GM06990 (cell line): Measurements from ENCODE around the gene ABR.

Experiments
- DNase-seq: peaks from one replicate; pipeline ENCODE4 v3.0.0-alpha.2; 2011; ENCODE audit not compliant: insufficient read length; ENCODE audit errors: extremely low read depth
- H3K27me3 ChIP-seq: replicated peaks from 2 replicates; pipeline ENCODE4 v1.6.0; 2011; ENCODE audit warnings: low read length; ENCODE audit not compliant: control insufficient read depth, insufficient read depth
- H3K36me3 ChIP-seq: 2 replicates; pipeline ENCODE4 v1.5.1; 2011; ENCODE audit warnings: low read length; ENCODE audit not compliant: control insufficient read depth, insufficient read depth
- H3K4me3 ChIP-seq: replicated peaks from 2 replicates; pipeline ENCODE4 v1.5.1; 2011; ENCODE audit warnings: low read depth, mild to moderate bottlenecking, control low read depth, low read length
- CTCF ChIP-seq: IDR thresholded peaks from 2 replicates; pipeline ENCODE4 v1.5.1; 2011; ENCODE audit warnings: low read length, control low read depth, mild to moderate bottlenecking, inconsistent platforms; ENCODE audit not compliant: insufficient read depth, poor library complexity, severe bottlenecking

Gene ABR

GRCh38 chr17:1041746-1042145, 138.0 kb downstream of the ABR start:
- Histone ChIP-seq H3K27me3 (no peaks in the 10 kb centered on the region), H3K4me3 (no peak overlapping the region), H3K36me3 (peaks cover 21% of the 10 kb centered on the region)
- no peak for TF ChIP-seq CTCF
- DNase-seq = no peak

GRCh38 chr17:1040216-1040600, 139.6 kb downstream of the ABR start:
- no peak for DNase-seq

GRCh38 chr17:1039511-1040215, 140.1 kb downstream of the ABR start:
- Histone ChIP-seq H3K27me3 (no peaks in the 10 kb centered on the region), H3K4me3 (no peak overlapping the region), H3K36me3 (peaks cover 21% of the 10 kb centered on the region)
- DNase-seq = no peak
- TF ChIP-seq CTCF = no peak

More at GRCh38 chr17:1040216-1040600, 139.6 kb downstream of the ABR start:
- H3K4me3 ChIP-seq = no peak overlapping the region
- peaks cover 21% of the 10 kb centered on the region for H3K36me3 ChIP-seq
- no peak for TF ChIP-seq CTCF
- H3K27me3 ChIP-seq = no peaks in the 10 kb centered on the region

GRCh38 chr17:1039123-1039507, 140.7 kb downstream of the ABR start:
- H3K27me3 ChIP-seq = no peaks in the 10 kb centered on the region
- no peak for DNase-seq
- peaks cover 21% of the 10 kb centered on the region for H3K36me3 ChIP-seq
- H3K4me3 ChIP-seq = no peak overlapping the region
- no peak for TF ChIP-seq CTCF

GRCh38 chr17:1038459-1039122, 141.2 kb downstream of the ABR start:
- TF ChIP-seq CTCF = no peak
- Histone ChIP-seq H3K27me3 (no peaks in the 10 kb centered on the region), H3K4me3 (no peak overlapping the region), H3K36me3 (peaks cover 21% of the 10 kb centered on the region)
- DNase-seq = no peak
